Gastroesophageal sphincter (tissue), 3 donors: ENCODE results near the gene SAMD8.

Experiments used
- POLR2A ChIP-seq, 2 donors: fragments of 450-650 bp; IDR thresholded peaks; one replicate each; pipeline ENCODE4 v1.6.1; 2017; ENCODE audit warnings: antibody characterized with exemption in 2 of 2, mild to moderate bottlenecking in 2 of 2, moderate library complexity in 1 of 2
- TF ChIP-seq, protein P1 (sequence below), 4 experiments: fragments of 200-600 bp in 2 of 4; fragments of 450-650 bp in 2 of 4; sonication (generic) in 1 of 4; IDR thresholded peaks; one replicate each; pipeline ENCODE4 v1.5.1; 2017 to 2019; ENCODE audit warnings: antibody characterized with exemption in 4 of 4, mild to moderate bottlenecking in 2 of 4, moderate library complexity in 2 of 4

DNA sequence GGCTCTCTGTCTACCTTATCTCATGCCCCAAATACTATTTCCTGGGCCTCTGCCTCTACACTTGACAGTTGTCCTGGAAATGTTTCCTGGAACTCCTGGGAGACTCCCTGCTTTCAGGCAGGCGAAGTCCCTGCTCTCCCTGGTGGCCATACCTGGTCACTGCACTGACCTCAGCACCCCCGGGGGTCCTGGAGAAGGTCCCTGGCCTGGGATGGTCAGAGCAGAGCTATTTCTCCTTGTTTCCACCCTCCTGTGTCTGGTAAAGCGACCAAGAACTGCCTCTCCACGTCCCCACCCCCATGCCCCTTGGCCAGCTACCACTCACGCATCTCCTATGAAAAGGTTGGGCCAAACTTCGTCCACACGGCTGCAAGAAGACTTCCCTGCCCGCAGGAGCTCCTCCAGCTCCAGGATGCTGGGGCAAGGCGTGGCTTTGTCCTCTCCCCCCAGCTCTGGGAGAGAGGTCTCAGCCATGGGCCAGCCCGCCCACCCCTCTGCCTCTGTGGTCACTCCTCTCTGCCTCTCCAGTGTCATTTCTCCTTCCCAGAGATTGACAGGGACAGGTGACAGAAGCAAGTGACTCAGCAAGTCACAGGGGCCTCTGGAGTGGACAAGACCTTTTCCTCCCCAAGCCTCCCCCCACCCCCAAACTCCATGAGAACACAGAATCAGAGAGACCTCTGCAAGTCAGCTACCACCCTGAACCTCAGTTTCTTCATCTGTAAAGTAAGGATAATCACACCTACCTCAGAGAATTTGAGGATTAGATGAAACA is 2.6 kb upstream of the SAMD8 start:
- no peak for TF ChIP-seq POLR2A (IDR thresholded peaks at IDR 0.05)
- TF ChIP-seq, protein P1, sequence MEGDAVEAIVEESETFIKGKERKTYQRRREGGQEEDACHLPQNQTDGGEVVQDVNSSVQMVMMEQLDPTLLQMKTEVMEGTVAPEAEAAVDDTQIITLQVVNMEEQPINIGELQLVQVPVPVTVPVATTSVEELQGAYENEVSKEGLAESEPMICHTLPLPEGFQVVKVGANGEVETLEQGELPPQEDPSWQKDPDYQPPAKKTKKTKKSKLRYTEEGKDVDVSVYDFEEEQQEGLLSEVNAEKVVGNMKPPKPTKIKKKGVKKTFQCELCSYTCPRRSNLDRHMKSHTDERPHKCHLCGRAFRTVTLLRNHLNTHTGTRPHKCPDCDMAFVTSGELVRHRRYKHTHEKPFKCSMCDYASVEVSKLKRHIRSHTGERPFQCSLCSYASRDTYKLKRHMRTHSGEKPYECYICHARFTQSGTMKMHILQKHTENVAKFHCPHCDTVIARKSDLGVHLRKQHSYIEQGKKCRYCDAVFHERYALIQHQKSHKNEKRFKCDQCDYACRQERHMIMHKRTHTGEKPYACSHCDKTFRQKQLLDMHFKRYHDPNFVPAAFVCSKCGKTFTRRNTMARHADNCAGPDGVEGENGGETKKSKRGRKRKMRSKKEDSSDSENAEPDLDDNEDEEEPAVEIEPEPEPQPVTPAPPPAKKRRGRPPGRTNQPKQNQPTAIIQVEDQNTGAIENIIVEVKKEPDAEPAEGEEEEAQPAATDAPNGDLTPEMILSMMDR (IDR thresholded peaks at IDR 0.05): peak in 3 of 4 experiments; percentile 22 to 37 (median 29)
